Measurements from ENCODE around the gene DSEL.

Gene DSEL

DNA sequence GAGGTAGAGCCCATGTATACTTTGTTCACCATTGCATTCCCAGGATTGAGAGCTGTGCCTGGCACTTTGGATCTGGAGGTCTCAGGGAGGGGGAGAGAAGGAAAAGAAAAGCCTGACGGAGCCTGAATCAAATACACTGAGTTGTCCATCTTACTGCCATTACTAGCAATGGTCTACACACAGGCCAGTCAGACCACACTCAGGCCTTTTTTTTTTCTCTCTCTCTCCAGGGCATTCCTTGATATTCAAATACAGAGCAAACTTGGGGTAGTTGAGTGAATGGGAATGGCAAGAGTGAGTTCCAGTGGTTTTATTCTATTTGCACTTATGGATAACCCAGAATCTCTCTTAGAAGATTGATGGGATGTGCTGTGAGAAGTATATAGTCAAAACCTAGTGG lies 11.8 kb downstream of the DSEL start:
- no peak for DNase-seq

DNA sequence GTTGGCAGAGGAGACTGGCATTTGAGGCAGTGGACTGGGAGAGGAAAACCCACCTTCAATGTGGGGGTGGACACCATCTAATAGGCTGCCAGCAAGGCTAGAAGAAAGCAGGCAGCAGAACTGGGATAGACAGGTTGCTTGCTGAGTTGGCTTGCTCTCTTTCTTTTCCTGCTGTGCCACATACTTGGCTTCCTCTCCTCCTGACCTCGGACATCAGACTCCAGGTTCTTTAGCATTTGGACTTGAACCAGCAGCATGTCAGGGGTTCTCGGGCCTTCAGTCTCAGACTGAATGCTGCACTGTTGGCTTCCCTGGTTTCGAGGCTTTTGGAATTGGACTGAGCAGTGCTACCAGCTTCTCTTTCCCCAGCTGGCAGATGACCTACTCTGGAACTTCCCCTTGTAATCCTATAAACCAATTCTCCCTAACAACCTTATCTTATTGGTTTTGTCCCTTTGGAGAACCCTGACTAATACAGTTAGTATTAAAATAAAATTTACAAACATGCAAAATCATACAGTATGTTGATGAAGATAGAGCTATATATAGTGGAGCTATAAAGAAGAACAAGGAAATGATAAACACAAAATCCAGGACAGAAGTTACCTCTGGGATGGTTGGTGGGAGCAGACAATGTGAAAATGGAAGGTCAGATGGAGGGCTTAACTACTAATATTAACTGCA lies 15.9 kb downstream of the DSEL start:
- peak in 2 of 56 donors; percentile 1 to 13 for DNase-seq

DNA sequence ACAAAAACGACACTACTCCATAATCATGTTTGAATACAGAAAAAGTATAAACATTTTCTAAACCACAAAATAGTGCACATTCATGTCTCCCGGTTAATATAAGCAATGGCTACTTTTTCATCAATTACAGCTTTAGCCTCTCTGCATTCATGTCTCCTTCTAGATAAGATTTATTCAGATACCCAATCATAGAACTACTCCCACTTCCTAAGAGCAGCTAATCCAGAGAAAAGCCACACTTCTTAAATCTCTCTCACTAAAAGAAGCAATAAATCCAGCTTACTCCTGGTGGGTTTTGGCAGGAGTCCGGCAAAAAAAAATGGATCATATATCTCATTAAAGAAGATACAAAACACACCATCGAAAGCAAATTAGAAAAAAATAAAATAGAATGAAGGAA lies 20.1 kb downstream of the DSEL start:
- no peak for DNase-seq

DNA sequence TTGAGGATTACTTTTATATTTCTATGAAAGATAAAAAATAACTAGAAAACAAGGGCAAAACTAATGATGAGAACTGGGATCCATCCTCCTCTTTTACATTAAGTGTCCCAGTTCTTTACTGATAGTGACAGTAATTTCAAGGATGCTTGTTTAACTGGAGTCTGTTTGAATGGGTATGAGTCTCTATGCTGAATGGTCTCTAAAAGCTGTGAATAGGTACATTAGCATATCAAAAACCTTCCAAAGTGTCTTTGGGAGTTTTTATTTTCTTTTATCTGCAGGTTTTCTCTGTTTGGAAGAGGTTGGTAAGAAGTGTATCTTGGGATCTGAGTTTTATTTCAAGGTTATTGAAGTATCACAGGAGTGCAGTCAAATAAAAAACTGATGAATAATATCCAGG lies 30.0 kb downstream of the DSEL start:
- no peak for DNase-seq

DNA sequence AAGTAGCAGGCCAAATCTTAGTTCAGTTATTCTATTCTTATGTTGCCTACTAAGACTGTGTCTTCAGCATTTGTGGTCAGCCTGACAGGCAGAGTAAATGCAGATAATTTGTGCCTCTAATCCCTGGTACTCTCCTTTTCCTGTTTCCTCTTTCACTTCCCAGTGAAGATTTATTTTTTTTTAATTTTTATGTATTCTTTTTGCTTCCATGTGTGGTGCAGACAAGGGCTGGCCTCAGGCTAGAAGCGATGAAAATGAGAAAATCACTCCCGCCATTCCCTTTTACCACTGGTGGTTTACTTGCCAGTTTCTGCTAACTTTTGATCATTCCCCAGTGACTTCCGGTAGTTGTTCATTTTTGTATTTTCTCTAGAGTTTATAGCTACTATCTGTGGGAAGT lies 30.9 kb downstream of the DSEL start:
- DNase-seq: no peak

DNA sequence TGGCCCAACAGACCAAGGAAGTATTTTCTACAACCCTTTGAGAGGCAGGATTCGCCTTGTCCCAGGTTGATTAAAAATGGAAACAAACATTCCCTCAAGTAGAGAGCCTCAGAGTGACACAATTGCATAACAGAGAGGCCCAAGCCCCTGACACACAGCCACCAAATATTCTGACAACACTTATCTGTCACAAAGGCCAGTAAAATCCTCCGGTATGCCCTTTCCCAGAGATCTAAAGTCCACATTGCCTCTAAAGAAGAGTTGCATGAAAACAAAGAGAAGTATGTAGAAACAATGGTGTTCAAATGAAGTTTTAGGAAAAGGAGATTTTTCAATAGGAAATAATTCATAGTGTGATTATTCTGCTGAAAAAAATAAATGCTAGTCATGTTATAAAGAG lies 32.1 kb downstream of the DSEL start:
- DNase-seq: no peak

DNA sequence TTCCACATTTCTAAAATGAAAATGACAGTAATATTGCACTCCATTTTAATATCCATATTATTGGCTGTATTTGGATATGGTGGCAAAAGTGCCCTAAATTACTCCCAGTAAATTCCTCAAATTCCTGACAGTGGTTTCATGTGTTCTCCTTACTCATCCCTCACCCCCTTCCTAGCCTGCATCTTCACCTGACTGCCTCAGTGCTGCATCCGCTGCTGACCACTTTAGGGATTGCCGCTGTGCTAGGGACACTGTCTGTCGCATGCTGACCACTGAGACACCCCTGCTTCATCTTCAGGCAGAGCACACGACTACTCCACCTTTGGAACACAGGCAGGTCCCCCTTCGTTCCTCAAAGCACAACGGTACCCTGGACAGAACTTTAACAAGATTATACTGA lies 32.6 kb downstream of the DSEL start:
- no peak for DNase-seq

DNA sequence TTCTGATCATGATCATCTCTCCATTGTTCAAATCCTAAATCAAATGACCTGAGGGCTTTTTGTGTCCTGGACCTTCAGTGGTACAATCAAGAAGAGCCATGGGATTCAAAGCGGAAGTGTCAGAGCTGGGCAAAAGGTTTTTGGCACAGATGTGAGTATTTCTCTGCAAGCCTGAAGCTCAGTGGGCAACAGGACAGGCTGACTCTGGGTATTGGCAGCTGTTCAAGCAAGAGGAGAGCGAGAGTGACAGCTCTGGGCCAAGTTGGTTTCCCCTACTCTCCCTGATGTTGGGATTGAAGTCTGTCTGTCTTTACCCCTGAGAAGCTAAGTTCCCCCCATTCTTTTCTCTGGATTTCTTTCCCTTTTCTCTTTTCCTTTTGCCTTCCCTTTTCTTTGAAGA lies 33.3 kb downstream of the DSEL start:
- DNase-seq: peak in 13 of 56 donors; percentile 3 to 50 (median 14)

DNA sequence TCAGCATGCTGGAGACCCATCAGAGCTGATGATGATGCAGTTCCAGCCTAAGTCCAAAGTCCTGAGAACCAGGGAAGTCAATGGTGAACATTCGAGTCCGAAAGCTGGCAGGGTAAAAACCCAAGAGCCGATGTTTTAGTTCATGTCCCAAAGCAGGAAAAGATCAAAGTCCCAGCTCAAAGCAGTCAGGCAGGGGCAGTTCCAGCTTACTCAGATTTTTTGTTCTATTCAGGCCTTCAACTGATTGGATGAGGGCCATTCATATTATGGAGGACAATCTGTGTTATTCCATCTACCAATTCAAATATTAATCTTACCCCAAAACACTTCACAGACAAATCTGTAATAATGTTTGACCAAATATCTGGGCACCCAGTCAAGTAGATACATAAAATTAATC lies 38.3 kb downstream of the DSEL start:
- no peak for DNase-seq

DNA sequence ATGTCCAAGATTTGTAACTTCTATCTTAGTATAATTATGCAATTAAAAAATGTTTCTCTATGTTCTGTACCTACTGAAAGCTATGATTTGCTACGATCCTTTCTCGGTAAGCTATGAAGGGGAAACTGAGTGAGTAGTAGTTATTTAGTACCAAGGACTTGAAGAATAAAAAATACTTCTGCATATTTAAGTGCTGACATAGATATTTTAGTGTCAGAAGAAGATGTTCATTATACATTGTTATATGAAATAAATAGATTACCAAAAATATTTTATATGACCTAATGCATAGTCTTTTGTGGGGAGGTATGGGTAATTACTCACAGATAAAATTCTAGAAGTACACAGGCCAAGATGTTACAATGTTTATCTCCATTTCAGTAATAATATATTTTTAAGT lies 39.0 kb downstream of the DSEL start:
- DNase-seq: no peak

DNA sequence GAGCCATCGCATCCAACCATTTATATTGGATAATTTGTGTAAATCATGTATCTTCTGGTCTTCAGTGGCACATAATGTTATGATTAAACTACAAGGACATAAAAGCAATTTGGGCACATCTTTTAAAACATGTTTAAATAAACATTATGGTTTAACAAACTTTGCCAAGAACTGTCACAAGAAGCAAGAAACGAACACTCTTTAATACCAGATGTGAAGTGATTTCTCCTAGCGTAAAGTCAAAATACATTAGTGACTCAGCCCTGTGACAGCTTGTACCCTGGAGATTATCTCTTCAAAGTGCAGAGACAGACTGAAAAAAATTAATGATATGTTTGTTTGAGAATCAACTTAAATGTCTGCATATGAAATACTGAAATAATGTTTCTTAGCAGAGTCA lies 39.9 kb downstream of the DSEL start:
- no peak for DNase-seq

DNA sequence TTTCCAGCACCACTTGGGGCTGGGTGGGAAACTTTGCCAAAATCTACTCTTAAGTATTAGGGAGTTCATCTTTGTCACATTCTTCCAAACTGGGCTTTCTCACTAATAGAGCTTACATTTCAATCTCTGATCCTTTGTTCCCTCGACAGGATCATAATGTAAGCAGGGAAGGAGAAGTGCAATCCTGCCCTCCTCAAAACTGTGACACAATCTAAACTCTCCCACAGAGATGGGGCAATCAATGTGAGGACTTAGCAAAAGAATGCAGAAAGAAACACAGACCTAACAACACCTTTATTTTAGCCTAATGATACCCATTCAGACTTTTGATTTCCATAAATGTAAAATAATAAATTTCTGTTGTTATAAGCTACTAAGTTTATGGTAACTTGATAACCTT lies 40.8 kb downstream of the DSEL start:
- no peak for DNase-seq

DNA sequence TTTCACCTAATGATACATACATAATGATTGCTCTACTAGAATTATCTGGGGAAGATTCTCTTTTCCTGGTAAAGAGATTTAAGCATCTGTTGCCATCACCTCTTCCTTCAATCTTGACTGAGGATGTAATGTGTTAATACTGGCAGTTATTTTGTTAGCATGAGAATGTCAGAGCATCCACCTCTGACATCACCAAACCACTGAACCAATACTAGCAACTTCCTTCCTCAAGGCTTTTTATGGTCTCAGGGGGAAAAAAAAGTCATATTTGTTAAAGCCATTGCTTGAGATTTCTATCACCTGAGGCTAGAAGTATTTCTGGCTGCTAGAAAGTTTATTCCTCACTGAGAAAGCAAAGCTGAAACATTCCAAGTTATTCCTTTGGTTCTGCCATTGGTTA lies 48.5 kb downstream of the DSEL start:
- no peak for DNase-seq

DNA sequence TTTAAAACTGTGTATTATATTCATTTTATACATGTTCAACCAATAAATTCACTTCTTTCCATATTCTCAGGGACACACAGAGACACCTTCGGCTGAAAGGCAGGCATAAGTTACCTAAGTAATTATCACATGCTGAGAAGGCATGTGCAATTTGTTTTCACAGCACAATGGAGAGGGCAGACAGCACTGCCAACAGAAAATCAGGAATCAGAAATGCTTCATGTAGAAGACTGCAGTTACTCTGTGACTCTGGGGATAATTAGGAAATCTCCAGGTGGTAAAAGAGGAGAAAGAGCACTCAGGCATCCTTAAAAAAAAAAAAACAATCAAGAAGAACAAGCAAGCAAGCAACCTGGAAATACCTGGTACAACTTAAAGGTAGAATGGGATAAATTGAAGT lies 49.3 kb downstream of the DSEL start:
- DNase-seq: no peak

DNA sequence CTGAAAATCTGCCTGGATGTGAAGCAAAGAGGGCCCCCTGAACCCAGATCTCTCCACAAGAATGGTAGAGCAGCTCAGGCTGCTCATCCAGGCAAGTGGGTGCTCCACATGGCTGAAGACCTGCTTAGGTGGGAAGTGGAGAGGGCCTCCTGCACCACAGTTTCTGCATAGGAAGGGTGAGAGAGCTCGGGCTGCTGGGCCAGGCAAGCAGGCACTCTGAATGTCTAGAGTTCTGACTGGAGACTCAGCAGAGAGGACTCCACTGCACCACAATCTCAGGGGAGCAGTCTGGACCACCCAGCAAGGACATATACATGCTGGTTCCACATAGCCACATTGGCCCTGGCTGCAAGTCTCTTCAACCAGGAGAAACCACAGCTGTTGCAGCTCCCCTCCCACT lies 52.0 kb downstream of the DSEL start:
- DNase-seq: no peak

DNA sequence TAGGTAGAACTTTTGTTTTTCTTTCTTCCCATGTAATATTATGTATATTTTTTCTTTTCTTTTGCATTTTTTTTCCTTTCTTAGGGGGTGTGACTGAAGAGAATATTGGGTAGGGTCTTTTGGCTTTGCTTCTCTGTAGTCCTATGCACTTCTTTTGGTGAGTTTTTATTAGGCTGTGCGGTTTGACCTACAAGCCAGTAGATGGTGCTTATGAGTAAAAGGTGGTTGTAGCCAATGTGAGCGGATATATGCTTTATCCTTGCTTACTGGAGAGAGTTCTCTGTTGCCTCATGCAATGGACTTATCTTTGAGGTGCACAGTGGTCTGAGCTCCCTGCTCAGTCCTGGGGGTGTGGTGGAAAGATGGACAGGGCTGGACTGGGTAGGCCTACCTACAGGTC lies 52.7 kb downstream of the DSEL start:
- peak in 1 of 56 donors; percentile 3 for DNase-seq

DNA sequence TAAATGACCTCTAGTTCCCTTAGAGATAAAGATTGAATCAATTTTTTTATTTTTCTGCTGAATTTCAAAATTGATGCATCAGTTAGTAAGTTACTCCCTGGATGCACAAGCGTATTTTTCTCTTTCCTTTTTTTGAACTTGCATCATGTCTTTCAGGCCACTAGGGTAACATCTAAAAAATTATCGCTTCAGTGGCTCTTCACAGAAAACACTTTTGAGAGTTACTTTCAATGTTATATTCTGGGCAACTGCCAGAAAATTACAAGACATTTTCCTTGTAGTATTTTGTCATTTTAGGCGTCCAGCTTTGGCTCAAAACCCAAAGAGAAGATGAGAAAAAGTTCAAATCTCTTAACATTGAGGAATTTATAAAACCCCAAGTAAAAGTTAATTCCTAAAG lies 59.8 kb downstream of the DSEL start:
- no peak for DNase-seq
